HepG2 (cell line): ENCODE measurements around the gene CASP5. TPM values are rescaled to one million over a fixed set of nuclear protein-coding genes. Genes with fewer than 3 reads are reported as not detected.

ENCODE experiments used
- ATF7 ChIP-seq, 2 experiments: fragments of 450-650 bp in 1 of 2; sonication (generic) in 1 of 2; formaldehyde crosslinking in 1 of 2; IDR thresholded peaks; 2 replicates each; pipeline versions ENCODE4 v1.4.0 to v1.6.1; 2016 to 2020; ENCODE audit warnings: antibody characterized with exemption in 1 of 2, mild to moderate bottlenecking in 1 of 2, missing genetic modification reagents in 1 of 2
- CREB3 ChIP-seq: sonication (generic); formaldehyde crosslinking; IDR thresholded peaks from 2 replicates; pipeline ENCODE4 v1.5.0; 2020; ENCODE audit warnings: missing genetic modification reagents
- CSRNP2 ChIP-seq: sonication (generic); formaldehyde crosslinking; conservative IDR thresholded peaks from 2 replicates; pipeline ENCODE4 v1.8.0; 2022; ENCODE audit warnings: low read depth, missing genetic modification reagents
- EHMT2 ChIP-seq: fragments of 200-600 bp; sonication (generic); IDR thresholded peaks from 2 replicates; pipeline ENCODE4 v1.7.0; 2017; ENCODE audit warnings: antibody characterized with exemption, low read depth, low read length, borderline replicate concordance
- GLMP ChIP-seq: sonication (generic); formaldehyde crosslinking; IDR thresholded peaks from 2 replicates; pipeline ENCODE4 v1.9.0; 2021; ENCODE audit warnings: missing genetic modification reagents, mild to moderate bottlenecking, borderline replicate concordance
- RARG ChIP-seq: sonication (generic); formaldehyde crosslinking; IDR thresholded peaks from 2 replicates; pipeline ENCODE4 v1.4.0; 2020; ENCODE audit warnings: low read depth, mild to moderate bottlenecking, missing genetic modification reagents
- SP1 ChIP-seq, 2 experiments: fragments of 450-650 bp in 1 of 2; sonication (generic) in 1 of 2; formaldehyde crosslinking in 1 of 2; IDR thresholded peaks; 2 replicates each; pipeline versions ENCODE4 v1.4.0 to v1.6.1; 2016 to 2020; ENCODE audit warnings: missing genetic modification reagents in 1 of 2
- STAT6 ChIP-seq: sonication (generic); formaldehyde crosslinking; IDR thresholded peaks from 2 replicates; pipeline ENCODE4 v1.4.0; 2020; ENCODE audit warnings: missing genetic modification reagents, mild to moderate bottlenecking, borderline replicate concordance
- ZBTB4 ChIP-seq: sonication (generic); formaldehyde crosslinking; IDR thresholded peaks from 2 replicates; pipeline ENCODE4 v1.4.0; 2020; ENCODE audit warnings: missing genetic modification reagents, mild to moderate bottlenecking, borderline replicate concordance
- ZC3H4 ChIP-seq: sonication (generic); formaldehyde crosslinking; IDR thresholded peaks from 2 replicates; pipeline ENCODE4 v1.4.0; 2020; ENCODE audit warnings: missing genetic modification reagents, borderline replicate concordance
- ZNF678 ChIP-seq: sonication (generic); formaldehyde crosslinking; IDR thresholded peaks from 2 replicates; pipeline ENCODE4 v1.4.0; 2020; ENCODE audit warnings: mild to moderate bottlenecking, missing genetic modification reagents
- ZNF777 ChIP-seq: sonication (generic); formaldehyde crosslinking; IDR thresholded peaks from 2 replicates; pipeline ENCODE4 v1.4.0; 2020; ENCODE audit warnings: missing genetic modification reagents
- ZNF784 ChIP-seq: sonication (generic); formaldehyde crosslinking; IDR thresholded peaks from 2 replicates; pipeline ENCODE4 v1.5.1; 2020; ENCODE audit warnings: missing genetic modification reagents, mild to moderate bottlenecking, borderline replicate concordance
- polyA plus RNA-seq, 8 experiments: library from polyadenylated mRNA; depleted of rRNA in 3 of 8; stranded (reverse) in 7 of 8; unstranded in 1 of 8; fragments of >200 nt; fragmentation: Illumina TruSeq in 4 of 8; extraction: Trizol in 4 of 8; gene quantifications; 2 replicates each; pipeline versions ENCODE4 v1.2.1 to v1.2.3, GENCODE V29; 2011 to 2016; ENCODE audit warnings: low read depth in 4 of 8, missing spikeins in 1 of 8, mixed read lengths in 1 of 8; ENCODE audit not compliant: insufficient read depth in 1 of 8
- total RNA-seq, 5 experiments: library from RNA; depleted of rRNA; stranded (reverse); fragments of >200 nt; fragmentation: Illumina TruSeq; extraction: Trizol; gene quantifications; 2 replicates each; pipeline ENCODE4 v1.2.3, GENCODE V29; 2016; ENCODE audit warnings: low read depth in 1 of 5

CASP5 gene
- total and polyA plus RNA-seq, 2 of the 13 experiments (the other 11 are each of a cell fraction or from before 2014, with no cell fraction given): not detected

GRCh38 chr11:105046898-105047579, 24.1 kb upstream of the CASP5 start (continued):
- TF ChIP-seq RARG (CRISPR knock-in tag): no peak
- TF ChIP-seq SP1 (IDR thresholded peaks at IDR 0.05): no peak
- TF ChIP-seq SP1 (CRISPR knock-in tag; IDR thresholded peaks at IDR 0.05): 0 out of 2 replicates have a peak, but pooled peaks have one; percentile 21
- TF ChIP-seq ZBTB4 (CRISPR knock-in tag): no peak
- peak; percentile 91; the same call in 1 of the 2 replicates for TF ChIP-seq EHMT2
- TF ChIP-seq ATF7 (IDR thresholded peaks at IDR 0.05): no peak
- no peak; the same call in 1 of the 2 replicates for TF ChIP-seq ATF7 (CRISPR knock-in tag; IDR thresholded peaks at IDR 0.05)
- TF ChIP-seq ZNF678: no peak
- TF ChIP-seq ZC3H4 (CRISPR knock-in tag): no peak
- TF ChIP-seq ZNF777 (CRISPR knock-in tag): no peak
- TF ChIP-seq ZNF784 (CRISPR knock-in tag): no peak
- no peak for TF ChIP-seq CREB3
- TF ChIP-seq GLMP (CRISPR knock-in tag): no peak
- TF ChIP-seq STAT6: no peak
- TF ChIP-seq CSRNP2: no peak
